B cell (primary cell): Measurements from ENCODE around the gene SH3RF3. TPM values are rescaled to one million over a fixed set of nuclear protein-coding genes. Genes with fewer than 3 reads are reported as not detected.

Source experiments
- ATAC-seq: fragments of 200-7000 bp; cut with Tn5 transposase; one replicate; pipeline ENCODE4 v1.10.0; 2021; ENCODE audit warnings: low read depth, mild to moderate bottlenecking, moderate number of reproducible peaks, moderate library complexity
- CTCF ChIA-PET: fragments of 350-600 bp; sonication (Branson Sonifier 250); formaldehyde crosslinking; loops from one replicate; lab custom pipeline; 2021; ENCODE audit warnings: antibody characterized with exemption, inconsistent platforms; lab: Charles Lee
- POLR2A ChIA-PET: fragments of 350-600 bp; sonication (Branson Sonifier 250); formaldehyde crosslinking; loops from one replicate; lab custom pipeline; 2021; ENCODE audit warnings: antibody characterized with exemption; lab: Charles Lee
- DNase-seq: peaks from one replicate; pipeline ENCODE4 v3.0.0; 2013
- H2AFZ ChIP-seq: 2 replicates; pipeline ENCODE4 v1.6.1; 2012; ENCODE audit warnings: mild to moderate bottlenecking, low read depth, low read length; ENCODE audit not compliant: insufficient read depth, poor library complexity, severe bottlenecking
- H3K27ac ChIP-seq, 2 donors: 1 replicate in 1 of 2; 2 replicates in 1 of 2; pipeline ENCODE4 v1.5.1; 2012 to 2013; ENCODE audit warnings: low read length in 2 of 2, mild to moderate bottlenecking in 2 of 2, moderate library complexity in 1 of 2
- H3K27me3 ChIP-seq, 4 experiments: fragments of 200-600 bp in 1 of 4; sonication (generic) in 1 of 4; replicated peaks in 1 of 4; 1 replicate in 2 of 4; 2 replicates in 2 of 4; pipeline versions ENCODE4 v1.6.1 to v1.7.0; 2013 to 2016; ENCODE audit warnings: low read length in 3 of 4, mild to moderate bottlenecking in 2 of 4, mixed read lengths in 1 of 4, moderate library complexity in 1 of 4; ENCODE audit not compliant: insufficient read depth in 4 of 4, control insufficient read depth in 3 of 4; ENCODE audit errors: control extremely low read depth in 1 of 4
- H3K36me3 ChIP-seq, 2 experiments: replicated peaks in 1 of 2; 1 replicate in 1 of 2; 2 replicates in 1 of 2; pipeline versions ENCODE4 v1.6.1 to v1.7.1; 2013; ENCODE audit warnings: low read length in 1 of 2; ENCODE audit not compliant: insufficient read depth in 2 of 2, control insufficient read depth in 1 of 2; ENCODE audit errors: control extremely low read depth in 1 of 2, extremely low read depth in 1 of 2
- H3K4me1 ChIP-seq, 2 donors: fragments of 200-600 bp in 1 of 2; sonication (generic) in 1 of 2; 1 replicate in 1 of 2; 2 replicates in 1 of 2; pipeline versions ENCODE4 v1.5.1 to v1.6.1; 2013 to 2017; ENCODE audit warnings: low read length in 2 of 2; ENCODE audit not compliant: control insufficient read depth in 2 of 2, insufficient read depth in 2 of 2
- H3K4me2 ChIP-seq: replicated peaks from 2 replicates; pipeline ENCODE3; 2012; ENCODE audit warnings: mild to moderate bottlenecking, low read depth, low read length; ENCODE audit not compliant: poor library complexity, severe bottlenecking
- H3K4me3 ChIP-seq, 5 experiments: fragments of 200-600 bp in 1 of 5; sonication (generic) in 1 of 5; 1 replicate in 3 of 5; 2 replicates in 2 of 5; pipeline versions ENCODE4 v1.5.1 to v1.7.0; 2011 to 2016; ENCODE audit warnings: low read length in 4 of 5, mild to moderate bottlenecking in 4 of 5, low read depth in 2 of 5, control low read depth in 1 of 5, moderate library complexity in 1 of 5; ENCODE audit not compliant: insufficient read depth in 1 of 5; ENCODE audit errors: control extremely low read depth in 1 of 5, extremely low read depth in 1 of 5
- H3K79me2 ChIP-seq: fragments of 200-600 bp; sonication (generic); one replicate; pipeline ENCODE4 v1.6.0; 2016; ENCODE audit warnings: low read length; ENCODE audit not compliant: control insufficient read depth, insufficient read depth
- H3K9ac ChIP-seq: fragments of 200-600 bp; sonication (generic); 2 replicates; pipeline ENCODE4 v1.6.1; 2017; ENCODE audit warnings: mild to moderate bottlenecking, low read length, moderate library complexity
- H3K9me3 ChIP-seq, 3 donors: one replicate each; pipeline versions ENCODE4 v1.6.1 to v1.7.1; 2013; ENCODE audit warnings: low read length in 2 of 3; ENCODE audit not compliant: control insufficient read depth in 2 of 3, insufficient read depth in 1 of 3; ENCODE audit errors: control extremely low read depth in 1 of 3
- H4K20me1 ChIP-seq: 2 replicates; pipeline ENCODE4 v1.6.0; 2012; ENCODE audit warnings: mild to moderate bottlenecking, low read length; ENCODE audit not compliant: insufficient read depth, control insufficient read depth, poor library complexity, severe bottlenecking
- H3K27ac Mint-ChIP-seq: one replicate; pipeline ENCODE4 v1.8.0; 2021; ENCODE audit warnings: mixed read lengths
- H3K27me3 Mint-ChIP-seq: one replicate; pipeline ENCODE4 v1.8.0; 2021; ENCODE audit warnings: mixed read lengths
- H3K4me1 Mint-ChIP-seq: one replicate; pipeline ENCODE4 v1.8.0; 2021; ENCODE audit warnings: mixed read lengths
- H3K4me3 Mint-ChIP-seq: one replicate; pipeline ENCODE4 v1.8.0; 2021; ENCODE audit warnings: mixed read lengths
- H3K9me3 Mint-ChIP-seq: one replicate; pipeline ENCODE4 v1.8.0; 2022; ENCODE audit warnings: mixed read lengths; ENCODE audit not compliant: insufficient read depth
- CTCF ChIP-seq: fragments of 200-600 bp; IDR thresholded peaks from one replicate; pipeline ENCODE4 v1.8.0; 2022; ENCODE audit warnings: antibody characterized with exemption, mild to moderate bottlenecking
- EZH2 ChIP-seq: IDR thresholded peaks from 2 replicates; pipeline ENCODE4 v1.6.1; 2012; ENCODE audit warnings: borderline replicate concordance, low read depth, mild to moderate bottlenecking, moderate library complexity, low read length; ENCODE audit not compliant: insufficient read depth, poor library complexity, severe bottlenecking
- WGBS: methylation state at CpG from one replicate; pipeline ENCODE4 v1.1.5; 2013; ENCODE audit warnings: missing lambda C conversion rate; ENCODE audit not compliant: insufficient coverage; 5-methylcytosine and 5-hydroxymethylcytosine counted together
- intact Hi-C: fragments of 100-400 bp; cut with micrococcal nuclease; formaldehyde crosslinking; loops from one replicate; pipeline ENCODE4 v1.10.0; 2022
- polyA plus RNA-seq: library from polyadenylated mRNA; depleted of rRNA; stranded (reverse); fragments of >200 nt; gene quantifications from 2 replicates; pipeline ENCODE4 v1.2.3, GENCODE V29; 2012
- total RNA-seq, 2 donors: library from RNA; stranded (reverse); fragments of 120-200 nt in 1 of 2; gene quantifications; 1 replicate in 1 of 2; 2 replicates in 1 of 2; pipeline versions ENCODE4 v1.2.3 to v1.2.4, GENCODE V29; 2013 to 2022

Gene SH3RF3
- total and polyA plus RNA-seq, 2 donors (not counting 1 experiment from before 2014, with no cell fraction given), result 0.07 to 1.2 TPM

GRCh38 chr2:109186656-109187250 is 57.7 kb downstream of the SH3RF3 start:
- 85% methylated on average over 4 of the region's 9 CpGs for WGBS
- no peak for ATAC-seq
- H3K36me3 ChIP-seq, result no peaks in the 10 kb centered on the region
- TF ChIP-seq CTCF (no peak), EZH2 (no peak)
- H3K4me1 Mint-ChIP-seq, result no peaks in the 10 kb centered on the region
- H3K4me1 ChIP-seq, result no peaks in the 10 kb centered on the region
- no peaks in the 10 kb centered on the region for H3K79me2 ChIP-seq
- H4K20me1 ChIP-seq, result no peaks in the 10 kb centered on the region
- no peak overlapping the region for H3K4me3 Mint-ChIP-seq
- H3K4me2 ChIP-seq, result no peak overlapping the region
- no peak for DNase-seq
- no peak overlapping the region for H3K27ac Mint-ChIP-seq
- POLR2A ChIA-PET, result no interaction called here
- H3K9ac ChIP-seq, result no peak overlapping the region
- no peak overlapping the region for H2AFZ ChIP-seq
- no peaks in the 10 kb centered on the region for H3K27me3 ChIP-seq
- H3K27ac ChIP-seq, result no peak overlapping the region
- H3K4me3 ChIP-seq, result no peak overlapping the region
- H3K9me3 Mint-ChIP-seq, result no peaks in the 10 kb centered on the region
- no peaks in the 10 kb centered on the region for H3K27me3 Mint-ChIP-seq
- intact Hi-C loops, result no loop called here
- H3K9me3 ChIP-seq, result peaks cover 0 to 4% (median 0%) of the 10 kb centered on the region in 3 donors
- CTCF ChIA-PET, result no interaction called here

- H3K4me1 Mint-ChIP-seq, result no peaks in the 10 kb centered on the region
- no peaks in the 10 kb centered on the region for H3K79me2 ChIP-seq
- no peak overlapping the region for H3K4me3 ChIP-seq
- ChIA-PET CTCF (no interaction called here), POLR2A (no interaction called here)
- ATAC-seq (no peak), DNase-seq (no peak)
- H3K27me3 ChIP-seq, result no peaks in the 10 kb centered on the region
- H3K9ac ChIP-seq, result no peak overlapping the region
- H3K36me3 ChIP-seq, result no peaks in the 10 kb centered on the region
- no peak for TF ChIP-seq CTCF
- no peak for TF ChIP-seq EZH2
- no peak overlapping the region for H3K27ac Mint-ChIP-seq
- H3K27me3 Mint-ChIP-seq, result peaks cover 3% of the 10 kb centered on the region
- H3K9me3 ChIP-seq, result peaks cover 0 to 4% (median 0%) of the 10 kb centered on the region in 3 donors
- H2AFZ ChIP-seq, result no peak overlapping the region
- intact Hi-C loops, result no loop called here
- no peak overlapping the region for H3K27ac ChIP-seq
- H3K4me1 ChIP-seq, result no peaks in the 10 kb centered on the region
- H4K20me1 ChIP-seq, result no peaks in the 10 kb centered on the region
- H3K4me2 ChIP-seq, result no peak overlapping the region
- H3K4me3 Mint-ChIP-seq, result no peak overlapping the region
- 83% methylated on average over 17 of the region's 19 CpGs for WGBS
- H3K9me3 Mint-ChIP-seq, result no peaks in the 10 kb centered on the region
These were observed 58.9 kb downstream of the SH3RF3 start for GRCh38 chr2:109187711-109188495.
